IMR-90 (cell line): Measurements from ENCODE around the gene AK1.

Experiments used
- FOS ChIP-seq: fragments of 150-350 bp; IDR thresholded peaks from 2 replicates; pipeline ENCODE4 v1.6.1; 2016; ENCODE audit warnings: low read depth, low read length
- MAFK ChIP-seq: IDR thresholded peaks from 2 replicates; pipeline ENCODE4 v1.6.1; 2012; ENCODE audit warnings: low read depth, low read length, improper control_type of control experiment
- MAZ ChIP-seq: IDR thresholded peaks from 2 replicates; pipeline ENCODE4 v1.6.1; 2012; ENCODE audit warnings: low read depth, mild to moderate bottlenecking, low read length, improper control_type of control experiment, moderate library complexity, borderline replicate concordance
- POLR2A ChIP-seq: IDR thresholded peaks from 2 replicates; pipeline ENCODE4 v1.6.1; 2012; ENCODE audit warnings: mild to moderate bottlenecking, low read depth, low read length
- RAD21 ChIP-seq: IDR thresholded peaks from 2 replicates; pipeline ENCODE4 v1.6.1; 2012; ENCODE audit warnings: low read length, improper control_type of control experiment
- TF ChIP-seq, protein P1 (sequence below): conservative IDR thresholded peaks from 2 replicates; pipeline ENCODE4 v1.5.1; 2012; ENCODE audit warnings: mild to moderate bottlenecking, low read depth, low read length, improper control_type of control experiment

DNA sequence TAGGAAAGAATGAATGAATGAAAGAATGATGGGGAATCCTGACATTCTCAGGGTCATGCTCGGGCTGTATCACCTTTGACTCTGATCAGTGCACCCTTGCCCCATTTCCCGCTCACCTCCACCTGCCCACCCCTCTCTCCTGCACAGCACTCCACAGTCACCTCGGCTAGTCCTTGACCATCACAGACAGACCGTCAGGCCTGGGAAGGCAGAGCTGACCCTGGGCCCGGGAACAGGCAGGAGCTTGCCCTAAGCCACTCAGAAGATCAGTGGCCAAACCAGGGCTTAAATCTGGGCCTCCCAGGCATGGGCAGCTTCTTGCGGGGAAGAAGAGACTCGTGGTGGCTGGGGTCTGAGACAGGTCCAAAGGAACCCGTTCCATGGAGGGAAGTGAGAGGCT lies 18.3 kb upstream of the AK1 start:
- TF ChIP-seq RAD21 (no peak), FOS (no peak), MAZ (no peak), POLR2A (no peak), MAFK (no peak)
- TF ChIP-seq, protein P1, sequence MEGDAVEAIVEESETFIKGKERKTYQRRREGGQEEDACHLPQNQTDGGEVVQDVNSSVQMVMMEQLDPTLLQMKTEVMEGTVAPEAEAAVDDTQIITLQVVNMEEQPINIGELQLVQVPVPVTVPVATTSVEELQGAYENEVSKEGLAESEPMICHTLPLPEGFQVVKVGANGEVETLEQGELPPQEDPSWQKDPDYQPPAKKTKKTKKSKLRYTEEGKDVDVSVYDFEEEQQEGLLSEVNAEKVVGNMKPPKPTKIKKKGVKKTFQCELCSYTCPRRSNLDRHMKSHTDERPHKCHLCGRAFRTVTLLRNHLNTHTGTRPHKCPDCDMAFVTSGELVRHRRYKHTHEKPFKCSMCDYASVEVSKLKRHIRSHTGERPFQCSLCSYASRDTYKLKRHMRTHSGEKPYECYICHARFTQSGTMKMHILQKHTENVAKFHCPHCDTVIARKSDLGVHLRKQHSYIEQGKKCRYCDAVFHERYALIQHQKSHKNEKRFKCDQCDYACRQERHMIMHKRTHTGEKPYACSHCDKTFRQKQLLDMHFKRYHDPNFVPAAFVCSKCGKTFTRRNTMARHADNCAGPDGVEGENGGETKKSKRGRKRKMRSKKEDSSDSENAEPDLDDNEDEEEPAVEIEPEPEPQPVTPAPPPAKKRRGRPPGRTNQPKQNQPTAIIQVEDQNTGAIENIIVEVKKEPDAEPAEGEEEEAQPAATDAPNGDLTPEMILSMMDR: no peak
